Thoracic aorta (tissue), 2 donors: ENCODE results near the gene LSM8. TPM values are rescaled to one million over a fixed set of nuclear protein-coding genes. Genes with fewer than 3 reads are reported as not detected.

Experiments used
- ATAC-seq: fragments of 150-250 bp; one replicate; pipeline ENCODE4 v1.8.0; 2017; ENCODE audit warnings: low read depth; ENCODE audit not compliant: insufficient number of reproducible peaks, low FRiP score
- DNase-seq: peaks from one replicate; pipeline ENCODE4 v3.0.0-alpha.2; 2020; ENCODE audit warnings: low spot score
- H3K27ac ChIP-seq, 2 donors: fragments of 200-600 bp; sonication (generic); 1 replicate in 1 of 2; 2 replicates in 1 of 2; pipeline ENCODE4 v1.5.1; 2016; ENCODE audit warnings: mild to moderate bottlenecking in 2 of 2, moderate library complexity in 2 of 2
- H3K27me3 ChIP-seq: fragments of 200-600 bp; sonication (generic); replicated peaks from 2 replicates; pipeline ENCODE4 v1.6.0; 2016; ENCODE audit warnings: mild to moderate bottlenecking; ENCODE audit not compliant: insufficient read depth
- H3K36me3 ChIP-seq: fragments of 200-600 bp; sonication (generic); one replicate; pipeline ENCODE4 v1.5.1; 2016
- H3K4me1 ChIP-seq, 2 donors: fragments of 200-600 bp; sonication (generic); 1 replicate in 1 of 2; 2 replicates in 1 of 2; pipeline versions ENCODE4 v1.5.1 to v1.6.0; 2016; ENCODE audit warnings: low read depth in 2 of 2, mild to moderate bottlenecking in 1 of 2; ENCODE audit not compliant: control insufficient read depth in 1 of 2
- H3K4me3 ChIP-seq: fragments of 200-600 bp; sonication (generic); 2 replicates; pipeline ENCODE4 v1.5.1; 2016; ENCODE audit warnings: mild to moderate bottlenecking
- H3K9me3 ChIP-seq: fragments of 200-600 bp; sonication (generic); 2 replicates; pipeline ENCODE4 v1.5.1; 2016
- CTCF ChIP-seq: fragments of 200-600 bp; sonication (generic); IDR thresholded peaks from one replicate; pipeline ENCODE4 v1.5.1; 2019; ENCODE audit warnings: antibody characterized with exemption
- total RNA-seq, 2 donors: library from RNA; depleted of rRNA; stranded (reverse); fragments of >200 nt; gene quantifications; one replicate each; pipeline versions ENCODE4 v1.1.0 to v1.2.3, GENCODE V29; 2016

The LSM8 gene
- total RNA-seq, 2 donors from 2014 or later = 19.4 to 41.0 TPM

- no peak overlapping the region for H3K27ac ChIP-seq
Measured at GRCh38 chr7:118195837-118196474, 12.0 kb downstream of the LSM8 start.

GRCh38 chr7:118202061-118202460, 18.1 kb downstream of the LSM8 start:
- H3K9me3 ChIP-seq = no peaks in the 10 kb centered on the region
- H3K27me3 ChIP-seq = no peaks in the 10 kb centered on the region
- no peak overlapping the region for H3K27ac ChIP-seq
- H3K4me1 ChIP-seq = no peaks in the 10 kb centered on the region
- DNase-seq (no peak), ATAC-seq (no peak)
- H3K36me3 ChIP-seq = no peaks in the 10 kb centered on the region
- TF ChIP-seq CTCF = no peak
- no peak overlapping the region for H3K4me3 ChIP-seq

More at GRCh38 chr7:118195837-118196474, 12.0 kb downstream of the LSM8 start:
- peak; percentile 17 for DNase-seq
- Histone ChIP-seq H3K4me1 (no peaks in the 10 kb centered on the region), H3K36me3 (no peaks in the 10 kb centered on the region), H3K27me3 (no peaks in the 10 kb centered on the region), H3K9me3 (no peaks in the 10 kb centered on the region), H3K4me3 (no peak overlapping the region)
- TF ChIP-seq CTCF = peak; percentile 49
- peak; percentile 77 for ATAC-seq

GRCh38 chr7:118214051-118214832, 30.3 kb downstream of the LSM8 start:
- ATAC-seq (peak; percentile 78), DNase-seq (peak; percentile 19)
- Histone ChIP-seq H3K4me3 (peak overlapping the region; percentile 73), H3K27ac (peak overlapping the region; percentile 33 to 69), H3K4me1 (peaks cover 0 to 20% of the 10 kb centered on the region in 2 donors), H3K27me3 (no peaks in the 10 kb centered on the region), H3K9me3 (no peaks in the 10 kb centered on the region), H3K36me3 (no peaks in the 10 kb centered on the region)
- no peak for TF ChIP-seq CTCF

GRCh38 chr7:118214833-118215182, 30.8 kb downstream of the LSM8 start:
- H3K9me3 ChIP-seq = no peaks in the 10 kb centered on the region
- ATAC-seq (no peak), DNase-seq (no peak)
- H3K27me3 ChIP-seq = no peaks in the 10 kb centered on the region
- peak overlapping the region; percentile 33 to 69 for H3K27ac ChIP-seq
- H3K4me1 ChIP-seq = peaks cover 0 to 20% of the 10 kb centered on the region in 2 donors
- TF ChIP-seq CTCF = no peak
- H3K36me3 ChIP-seq = no peaks in the 10 kb centered on the region
- H3K4me3 ChIP-seq = peak overlapping the region; percentile 73

- Histone ChIP-seq H3K36me3 (no peaks in the 10 kb centered on the region), H3K4me3 (no peak overlapping the region), H3K27ac (no peak overlapping the region), H3K4me1 (peaks cover 0 to 20% of the 10 kb centered on the region in 2 donors), H3K27me3 (no peaks in the 10 kb centered on the region), H3K9me3 (no peaks in the 10 kb centered on the region)
- no peak for DNase-seq
- no peak for TF ChIP-seq CTCF
- no peak for ATAC-seq
Measured at GRCh38 chr7:118217210-118217619, 33.3 kb downstream of the LSM8 start.
